OCI-LY7 (cell line): ENCODE measurements around the gene ZC3H15. TPM values are rescaled to one million over a fixed set of nuclear protein-coding genes. Genes with fewer than 3 reads are reported as not detected.

ENCODE experiments used
- BruUV-seq: library from RNA; stranded (reverse); fragments of 400-500 nt; replicated peaks from 2 replicates; lab custom pipeline; 2021; lab: Mats Ljungman, UMichigan
- CTCF ChIA-PET: fragments of 300-600 bp; sonication (Branson Sonifier 250); formaldehyde crosslinking; loops from one replicate; lab custom pipeline; 2022; ENCODE audit warnings: antibody characterized with exemption; ENCODE audit not compliant: unreplicated experiment; lab: Charles Lee
- POLR2A ChIA-PET: fragments of 300-600 bp; sonication (Branson Sonifier 250); formaldehyde crosslinking; loops from one replicate; lab custom pipeline; 2022; ENCODE audit warnings: antibody characterized with exemption; lab: Charles Lee
- DNase-seq: peaks from one replicate; pipeline ENCODE4 v3.0.0-alpha.2; 2015; ENCODE audit warnings: low spot score
- H2AFZ ChIP-seq: fragments of 200-600 bp; sonication (generic), shearing (Covaris generic); 2 replicates; pipeline ENCODE4 v1.6.1; 2014; ENCODE audit warnings: mild to moderate bottlenecking, antibody characterized with exemption, low read length, moderate library complexity
- H3K27ac ChIP-seq: fragments of 200-600 bp; sonication (generic); 2 replicates; pipeline ENCODE4 v1.5.1; 2014; ENCODE audit warnings: mixed run types, low read depth, mild to moderate bottlenecking, moderate library complexity, low read length, inconsistent platforms; ENCODE audit not compliant: poor library complexity, severe bottlenecking
- H3K36me3 ChIP-seq: fragments of 200-600 bp; sonication (generic); 2 replicates; pipeline ENCODE4 v1.6.1; 2014; ENCODE audit warnings: mild to moderate bottlenecking, antibody characterized with exemption, low read length, moderate library complexity, mixed read lengths; ENCODE audit not compliant: insufficient read depth
- H3K4me1 ChIP-seq: fragments of 200-600 bp; sonication (generic); 2 replicates; pipeline ENCODE4 v1.5.1; 2014; ENCODE audit warnings: mild to moderate bottlenecking, low read length; ENCODE audit not compliant: insufficient read depth, poor library complexity, severe bottlenecking
- H3K4me2 ChIP-seq: fragments of 200-600 bp; sonication (generic); 2 replicates; pipeline ENCODE4 v1.6.1; 2014; ENCODE audit warnings: mild to moderate bottlenecking, low read length
- H3K4me3 ChIP-seq: fragments of 200-600 bp; sonication (generic); 2 replicates; pipeline ENCODE4 v1.5.1; 2014; ENCODE audit warnings: mild to moderate bottlenecking, low read depth, low read length; ENCODE audit not compliant: poor library complexity, severe bottlenecking
- H3K79me2 ChIP-seq: fragments of 200-600 bp; sonication (generic); 2 replicates; pipeline ENCODE4 v1.6.1; 2016; ENCODE audit warnings: low read depth, mild to moderate bottlenecking, low read length, moderate library complexity, mixed read lengths; ENCODE audit not compliant: insufficient read depth
- H3K9me2 ChIP-seq: fragments of 200-600 bp; sonication (generic); 2 replicates; pipeline ENCODE4 v1.6.1; 2016; ENCODE audit warnings: mild to moderate bottlenecking, low read length, mixed read lengths; ENCODE audit not compliant: insufficient read depth
- H3K9me3 ChIP-seq: fragments of 200-600 bp; sonication (generic); 2 replicates; pipeline ENCODE4 v1.6.1; 2014; ENCODE audit warnings: mild to moderate bottlenecking, mixed run types, low read length, mixed read lengths
- H4K20me1 ChIP-seq: fragments of 200-600 bp; sonication (generic); 2 replicates; pipeline ENCODE4 v1.6.1; 2014; ENCODE audit warnings: mild to moderate bottlenecking, antibody characterized with exemption, low read length, moderate library complexity, mixed read lengths; ENCODE audit not compliant: insufficient read depth
- EZH2phosphoT487 ChIP-seq: fragments of 200-600 bp; sonication (generic); IDR thresholded peaks from 2 replicates; pipeline ENCODE4 v1.6.1; 2018; ENCODE audit warnings: low read depth, borderline replicate concordance, mild to moderate bottlenecking, mixed run types, antibody characterized with exemption, low read length, moderate library complexity, mixed read lengths
- intact Hi-C: fragments of 100-400 bp; cut with micrococcal nuclease; formaldehyde crosslinking; loops from one replicate; pipeline ENCODE4 v1.10.0; 2022; ENCODE audit not compliant: unreplicated experiment
- total RNA-seq, 2 experiments: library from RNA; depleted of rRNA in 1 of 2; stranded (reverse); fragments of >200 nt in 1 of 2; shearing (Covaris generic) in 1 of 2; gene quantifications; 2 replicates each; pipeline ENCODE4 v1.2.3, GENCODE V29; 2014 to 2022
- TF ChIP-seq, protein P1 (sequence below): fragments of 200-600 bp; sonication (generic); conservative IDR thresholded peaks from 2 replicates; pipeline ENCODE4 v1.5.1; 2014; ENCODE audit warnings: mild to moderate bottlenecking, antibody characterized with exemption, low read length, moderate library complexity, mixed read lengths

The ZC3H15 gene
- total RNA-seq, 2 experiments from 2014 or later: 47.7 to 74.0 TPM

DNA sequence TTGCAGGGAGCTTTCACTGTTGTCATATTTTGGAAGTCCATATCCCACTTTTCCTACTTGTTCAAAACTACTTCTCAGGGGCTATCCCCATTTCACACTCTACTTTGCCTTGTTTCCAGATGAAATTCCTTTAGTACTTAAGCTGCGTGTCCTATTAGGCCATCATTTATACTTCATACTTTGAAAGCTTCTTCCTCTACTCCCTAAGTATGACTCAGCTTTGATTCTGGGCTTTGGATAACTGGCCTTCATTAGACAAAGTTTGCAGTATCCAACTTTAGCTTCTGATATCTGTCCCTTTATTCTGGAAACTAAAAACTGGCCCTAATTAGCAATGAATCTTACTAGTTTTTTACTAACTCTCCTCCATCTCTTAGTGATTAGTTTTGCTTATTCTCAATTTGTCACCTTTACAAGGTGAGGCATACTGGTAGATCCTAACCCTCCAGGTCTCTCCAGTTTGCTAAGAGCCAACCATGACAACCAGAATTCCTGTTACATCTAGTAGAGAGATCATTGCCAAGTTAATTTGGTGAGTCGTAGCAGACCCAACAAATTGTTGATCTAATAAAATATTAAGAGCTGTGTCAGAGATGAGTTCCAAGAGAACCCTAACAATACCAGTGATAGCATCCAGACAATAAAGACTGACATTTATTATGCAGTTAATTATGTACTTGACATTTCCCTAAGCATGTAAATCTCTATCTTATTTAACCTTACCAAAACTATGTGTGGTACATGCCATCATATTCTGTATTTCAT lies 72.6 kb downstream of the ZC3H15 start:
- no peaks in the 10 kb centered on the region for H4K20me1 ChIP-seq
- H3K4me2 ChIP-seq: no peak overlapping the region
- no peaks in the 10 kb centered on the region for H3K4me1 ChIP-seq
- ChIA-PET POLR2A (interaction anchor here (0.6 kb wide), 1 partner anchor 19 kb away, joined by 3 read pairs; no protein-coding TSS in a partner anchor), CTCF (no interaction called here)
- H3K4me3 ChIP-seq: no peak overlapping the region
- no peaks in the 10 kb centered on the region for H3K79me2 ChIP-seq
- no peak overlapping the region for H2AFZ ChIP-seq
- no peak overlapping the region for H3K27ac ChIP-seq
- intact Hi-C loops: no loop called here
- TF ChIP-seq EZH2phosphoT487: no peak
- TF ChIP-seq, protein P1, sequence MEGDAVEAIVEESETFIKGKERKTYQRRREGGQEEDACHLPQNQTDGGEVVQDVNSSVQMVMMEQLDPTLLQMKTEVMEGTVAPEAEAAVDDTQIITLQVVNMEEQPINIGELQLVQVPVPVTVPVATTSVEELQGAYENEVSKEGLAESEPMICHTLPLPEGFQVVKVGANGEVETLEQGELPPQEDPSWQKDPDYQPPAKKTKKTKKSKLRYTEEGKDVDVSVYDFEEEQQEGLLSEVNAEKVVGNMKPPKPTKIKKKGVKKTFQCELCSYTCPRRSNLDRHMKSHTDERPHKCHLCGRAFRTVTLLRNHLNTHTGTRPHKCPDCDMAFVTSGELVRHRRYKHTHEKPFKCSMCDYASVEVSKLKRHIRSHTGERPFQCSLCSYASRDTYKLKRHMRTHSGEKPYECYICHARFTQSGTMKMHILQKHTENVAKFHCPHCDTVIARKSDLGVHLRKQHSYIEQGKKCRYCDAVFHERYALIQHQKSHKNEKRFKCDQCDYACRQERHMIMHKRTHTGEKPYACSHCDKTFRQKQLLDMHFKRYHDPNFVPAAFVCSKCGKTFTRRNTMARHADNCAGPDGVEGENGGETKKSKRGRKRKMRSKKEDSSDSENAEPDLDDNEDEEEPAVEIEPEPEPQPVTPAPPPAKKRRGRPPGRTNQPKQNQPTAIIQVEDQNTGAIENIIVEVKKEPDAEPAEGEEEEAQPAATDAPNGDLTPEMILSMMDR: no peak
- BruUV-seq: no TSS peak
- no peaks in the 10 kb centered on the region for H3K9me3 ChIP-seq
- DNase-seq: no peak
- no peaks in the 10 kb centered on the region for H3K9me2 ChIP-seq
- no peaks in the 10 kb centered on the region for H3K36me3 ChIP-seq

Other genes starting within 250 kb of the ZC3H15 start
- 1.5 and 3.2 TPM in 2 replicates for gene ITGAV, start 103.8 kb downstream of the ZC3H15 start, total RNA-seq (2014; rRNA removed; shearing (Covaris generic))
- 0.48 and 1.1 TPM in 2 replicates for gene ITGAV, start 103.8 kb downstream of the ZC3H15 start, total RNA-seq (2022)
- gene FAM171B, start 207.8 kb downstream of the ZC3H15 start, total RNA-seq (2014; rRNA removed; shearing (Covaris generic)): not detected in 2 replicates
- not detected in 2 replicates for gene FAM171B, start 207.8 kb downstream of the ZC3H15 start, total RNA-seq (2022)